SK-N-SH (cell line): ENCODE measurements around the gene C3AR1. TPM values are rescaled to one million over a fixed set of nuclear protein-coding genes. Genes with fewer than 3 reads are reported as not detected.

Experiments used
- CTCF ChIA-PET: fragments of 300-600, 350-600 bp; formaldehyde crosslinking; extraction: SDS; loops from one replicate; lab custom pipeline; 2021; lab: Yijun Ruan, JAX
- POLR2A ChIA-PET: fragments of 350-600 bp; sonication (Branson Sonifier 250); formaldehyde crosslinking; extraction: SDS; loops from one replicate; lab custom pipeline; 2020; ENCODE audit warnings: antibody characterized with exemption, inconsistent platforms; lab: Yijun Ruan, JAX
- DNase-seq: peaks from one replicate; pipeline ENCODE4 v3.0.0; 2012
- H2AFZ ChIP-seq: fragments of 200-600 bp; sonication (generic); 2 replicates; pipeline ENCODE4 v1.8.1; 2016; ENCODE audit warnings: antibody characterized with exemption, mild to moderate bottlenecking, low read depth
- H3F3A ChIP-seq: fragments of 200-600 bp; sonication (generic); replicated peaks from 2 replicates; pipeline ENCODE3; 2016; ENCODE audit warnings: antibody characterized with exemption, mild to moderate bottlenecking; ENCODE audit not compliant: insufficient read depth
- H3K27ac ChIP-seq, 2 experiments: fragments of 200-500 bp in 1 of 2; fragments of 200-600 bp in 1 of 2; sonication (Bioruptor generic) in 1 of 2; sonication (generic), shearing (Covaris generic) in 1 of 2; 2 replicates each; pipeline versions ENCODE4 v1.5.1 to v1.6.1; 2014 to 2016; ENCODE audit warnings: low read depth in 2 of 2, inconsistent platforms in 1 of 2, low read length in 1 of 2, mild to moderate bottlenecking in 1 of 2, mixed read lengths in 1 of 2
- H3K27me3 ChIP-seq: fragments of 200-600 bp; sonication (generic), shearing (Covaris generic); 2 replicates; pipeline ENCODE4 v1.6.1; 2016; ENCODE audit warnings: mixed run types; ENCODE audit not compliant: insufficient read depth
- H3K36me3 ChIP-seq, 2 experiments: fragments of 200-500 bp in 1 of 2; fragments of 200-600 bp in 1 of 2; sonication (Bioruptor generic) in 1 of 2; sonication (generic) in 1 of 2; replicated peaks in 1 of 2; 2 replicates each; pipeline versions ENCODE3 to v1.5.1; 2014 to 2016; ENCODE audit warnings: low read length in 1 of 2, mild to moderate bottlenecking in 1 of 2; ENCODE audit not compliant: insufficient read depth in 2 of 2, control insufficient read depth in 1 of 2
- H3K4me1 ChIP-seq, 2 experiments: fragments of 200-500 bp in 1 of 2; fragments of 200-600 bp in 1 of 2; sonication (Bioruptor generic) in 1 of 2; sonication (generic), shearing (Covaris generic) in 1 of 2; 2 replicates each; pipeline versions ENCODE4 v1.5.1 to v1.6.1; 2014 to 2016; ENCODE audit warnings: low read depth in 1 of 2, low read length in 1 of 2, mixed run types in 1 of 2; ENCODE audit not compliant: insufficient read depth in 2 of 2, control insufficient read depth in 1 of 2
- H3K4me2 ChIP-seq: fragments of 200-600 bp; sonication (generic), shearing (Covaris generic); 2 replicates; pipeline ENCODE4 v1.6.1; 2017; ENCODE audit warnings: mixed run types
- H3K4me3 ChIP-seq, 2 experiments: fragments of 200-500 bp in 1 of 2; fragments of 200-600 bp in 1 of 2; sonication (Bioruptor generic) in 1 of 2; sonication (generic), shearing (Covaris generic) in 1 of 2; 2 replicates each; pipeline versions ENCODE4 v1.5.1 to v1.8.1; 2014 to 2016; ENCODE audit warnings: low read depth in 2 of 2, inconsistent platforms in 1 of 2, low read length in 1 of 2, mild to moderate bottlenecking in 1 of 2, mixed read lengths in 1 of 2, moderate library complexity in 1 of 2
- H3K79me2 ChIP-seq: fragments of 200-600 bp; sonication (generic); 2 replicates; pipeline ENCODE4 v1.8.1; 2017; ENCODE audit warnings: mild to moderate bottlenecking; ENCODE audit not compliant: insufficient read depth
- H3K9ac ChIP-seq: fragments of 200-600 bp; sonication (generic); 2 replicates; pipeline ENCODE4 v1.6.1; 2017; ENCODE audit warnings: mixed run types
- H3K9me2 ChIP-seq: fragments of 200-600 bp; sonication (generic); 2 replicates; pipeline ENCODE4 v1.6.1; 2017; ENCODE audit warnings: mixed run types
- H3K9me3 ChIP-seq: fragments of 200-600 bp; sonication (generic); 2 replicates; pipeline ENCODE4 v1.6.1; 2017; ENCODE audit warnings: mixed run types, mild to moderate bottlenecking, moderate library complexity
- H4K20me1 ChIP-seq: fragments of 200-600 bp; sonication (generic); 2 replicates; pipeline ENCODE4 v1.6.1; 2017; ENCODE audit warnings: mild to moderate bottlenecking, mixed run types; ENCODE audit not compliant: insufficient read depth
- CHD2 ChIP-seq: fragments of 150-350 bp; IDR thresholded peaks from 2 replicates; pipeline ENCODE4 v1.6.1; 2018; ENCODE audit warnings: low read length; ENCODE audit not compliant: partially characterized antibody
- ELF1 ChIP-seq: IDR thresholded peaks from 2 replicates; pipeline ENCODE4 v1.4.0; 2012
- FOXM1 ChIP-seq: IDR thresholded peaks from 2 replicates; pipeline ENCODE4 v1.4.0; 2012; ENCODE audit warnings: low read depth, mild to moderate bottlenecking
- IRF3 ChIP-seq: fragments of 150-350 bp; IDR thresholded peaks from 2 replicates; pipeline ENCODE4 v1.6.1; 2016; ENCODE audit warnings: mild to moderate bottlenecking, low read depth, low read length
- JUND ChIP-seq: IDR thresholded peaks from 2 replicates; pipeline ENCODE4 v1.4.0; 2012
- MEF2A ChIP-seq: IDR thresholded peaks from 2 replicates; pipeline ENCODE4 v1.4.0; 2012; ENCODE audit warnings: low read depth, borderline replicate concordance
- MXI1 ChIP-seq: IDR thresholded peaks from 2 replicates; pipeline ENCODE4 v1.6.1; 2012; ENCODE audit warnings: mild to moderate bottlenecking, low read depth, low read length, improper control_type of control experiment
- NFIC ChIP-seq: IDR thresholded peaks from 2 replicates; pipeline ENCODE4 v1.4.0; 2012; ENCODE audit warnings: borderline replicate concordance
- NRF1 ChIP-seq: IDR thresholded peaks from 2 replicates; pipeline ENCODE4 v1.6.1; 2012; ENCODE audit warnings: low read depth, mild to moderate bottlenecking, low read length
- RAD21 ChIP-seq: IDR thresholded peaks from 2 replicates; pipeline ENCODE4 v1.6.1; 2012; ENCODE audit warnings: mild to moderate bottlenecking, low read length
- RCOR1 ChIP-seq: fragments of 150-350 bp; IDR thresholded peaks from 2 replicates; pipeline ENCODE4 v1.6.1; 2017; ENCODE audit warnings: antibody characterized with exemption, low read length
- REST ChIP-seq: IDR thresholded peaks from 2 replicates; pipeline ENCODE4 v1.6.1; 2012; ENCODE audit warnings: mild to moderate bottlenecking, low read depth, low read length, moderate library complexity
- SIN3A ChIP-seq: IDR thresholded peaks from 2 replicates; pipeline ENCODE4 v1.6.1; 2012; ENCODE audit warnings: low read depth, mild to moderate bottlenecking, low read length, moderate library complexity, borderline replicate concordance
- TAF1 ChIP-seq: IDR thresholded peaks from 2 replicates; pipeline ENCODE4 v1.6.1; 2012; ENCODE audit warnings: low read depth, mild to moderate bottlenecking, low read length, moderate library complexity, borderline replicate concordance
- TEAD4 ChIP-seq: IDR thresholded peaks from 2 replicates; pipeline ENCODE4 v1.4.0; 2012; ENCODE audit warnings: mild to moderate bottlenecking, borderline replicate concordance; ENCODE audit not compliant: insufficient read depth
- WGBS: methylation state at CpG from one replicate; pipeline ENCODE4 v1.1.6; 2017; ENCODE audit warnings: low lambda C conversion rate; 5-methylcytosine and 5-hydroxymethylcytosine counted together
- polyA plus RNA-seq, 3 experiments: library from polyadenylated mRNA; depleted of rRNA; stranded (reverse); fragments of >200 nt; gene quantifications; 2 replicates each; pipeline ENCODE4 v1.2.3, GENCODE V29; 2012

The C3AR1 gene
- polyA plus RNA-seq, 1 of the 3 experiments (the other 2 are of a cell fraction), result 1.4 TPM

GRCh38 chr12:8038659-8039114, 27.5 kb downstream of the C3AR1 start:
- ChIA-PET CTCF (interaction anchor here (1.0 to 4.7 kb wide), 3 partner anchors 7 to 70 kb away, joined by 3 to 24 read pairs (median 6); no protein-coding TSS in a partner anchor), POLR2A (no interaction called here)
- TF ChIP-seq RCOR1 (no peak), MEF2A (peak; percentile 66; the same call in 1 of the 2 replicates), SIN3A (0 out of 2 replicates have a peak, but pooled peaks have one; percentile 17), NRF1 (no peak)
- Histone ChIP-seq H4K20me1 (peaks cover 32% of the 10 kb centered on the region), H3F3A (no peaks in the 10 kb centered on the region), H3K36me3 (peaks cover 7 to 22% of the 10 kb centered on the region in 2 experiments), H3K9me2 (no peaks in the 10 kb centered on the region), H3K79me2 (peaks cover 57% of the 10 kb centered on the region; the same call in 1 of the 2 replicates), H3K4me3 (peak overlapping the region; percentile 30 to 43), H3K27ac (peak overlapping the region; percentile 33 to 54; a peak in 2 of 4 replicates), H3K4me1 (peaks cover 30 to 32% of the 10 kb centered on the region in 2 experiments), H3K9ac (no peak overlapping the region; the same call in 1 of the 2 replicates), H3K9me3 (no peaks in the 10 kb centered on the region), H2AFZ (no peak overlapping the region), H3K27me3 (no peaks in the 10 kb centered on the region), H3K4me2 (peak overlapping the region; percentile 75)
- 46% methylated on average over 13 of the region's 13 CpGs for WGBS
- DNase-seq, result peak; percentile 72

- H3K36me3 ChIP-seq, result peaks cover 5 to 17% of the 10 kb centered on the region in 2 experiments
- no peaks in the 10 kb centered on the region for H3K9me3 ChIP-seq
- peak overlapping the region; percentile 75 for H3K4me2 ChIP-seq
- no peak overlapping the region for H3K4me3 ChIP-seq
- 84% methylated on average over 6 of the region's 6 CpGs for WGBS
- ChIA-PET POLR2A (no interaction called here), CTCF (interaction anchor here (1.5 to 4.7 kb wide), 2 partner anchors 8 to 41 kb away, joined by 6 to 24 read pairs; no protein-coding TSS in a partner anchor)
- H4K20me1 ChIP-seq, result peaks cover 32% of the 10 kb centered on the region
- no peak overlapping the region for H3K9ac ChIP-seq
- no peaks in the 10 kb centered on the region for H3F3A ChIP-seq
- no peak for TF ChIP-seq TEAD4
- no peak for TF ChIP-seq FOXM1
- no peak for TF ChIP-seq RAD21
- TF ChIP-seq TAF1, result no peak
- TF ChIP-seq ELF1, result no peak
- TF ChIP-seq IRF3, result no peak
- no peak for TF ChIP-seq NFIC
- no peak for TF ChIP-seq CHD2
- TF ChIP-seq MXI1, result no peak
- no peak for TF ChIP-seq JUND
- no peak for TF ChIP-seq REST
- no peak overlapping the region for H3K27ac ChIP-seq
- H3K9me2 ChIP-seq, result no peaks in the 10 kb centered on the region
- no peaks in the 10 kb centered on the region for H3K27me3 ChIP-seq
- H2AFZ ChIP-seq, result no peak overlapping the region
- no peak for DNase-seq
- peaks cover 32 to 35% of the 10 kb centered on the region in 2 experiments for H3K4me1 ChIP-seq
- H3K79me2 ChIP-seq, result peaks cover 61% of the 10 kb centered on the region; the same call in 1 of the 2 replicates
Measured at GRCh38 chr12:8037947-8038346, 28.2 kb downstream of the C3AR1 start.
